ENCODE data around the gene SOX1. TPM values are rescaled to one million over a fixed set of nuclear protein-coding genes. Genes with fewer than 3 reads are reported as not detected.

The SOX1 gene
- total and polyA plus RNA-seq, 10 of the 15 experiments (the other 5 are each of a cell fraction or from before 2014, with no cell fraction given), result not detected

- Histone ChIP-seq H4K20me1 (ENCODE audit: control insufficient read depth, insufficient read depth) (no peaks in the 10 kb centered on the region), H3K9me3 (replicated peaks; ENCODE audit: control insufficient read depth, insufficient read depth, low read length) (no peaks in the 10 kb centered on the region; the same call in 2 of the 3 replicates), H3K79me2 (ENCODE audit: control insufficient read depth, insufficient read depth, low read length) (no peaks in the 10 kb centered on the region), H3K4me1 (ENCODE audit: control insufficient read depth, insufficient read depth, low read length) (no peaks in the 10 kb centered on the region), H2AFZ (ENCODE audit: control insufficient read depth, low read depth, low read length) (no peak overlapping the region), H3K9ac (ENCODE audit: control insufficient read depth, insufficient read depth, low read length) (no peak overlapping the region), H3K27ac (ENCODE audit: control insufficient read depth, insufficient read depth) (no peak overlapping the region), H3K4me3 (no peak overlapping the region), H3K27me3 (replicated peaks in 1 of 2; ENCODE audit: control insufficient read depth in 2 of 2, insufficient read depth in 2 of 2, low read length in 1 of 2) (no peaks in the 10 kb centered on the region), H3K36me3 (ENCODE audit: control insufficient read depth in 2 of 2, insufficient read depth in 2 of 2, low read length in 1 of 2) (no peaks in the 10 kb centered on the region), H3K4me2 (ENCODE audit: control insufficient read depth, insufficient read depth) (no peak overlapping the region)
- ATAC-seq (no peak), DNase-seq (ENCODE audit: low read depth, low spot score) (no peak), FAIRE-seq (no peak)
- WGBS (ENCODE audit: insufficient coverage, insufficient replicate concordance, low lambda C conversion rate, missing lambda C conversion rate), result 41% methylated on average over 18 of the region's 18 CpGs
- ChIA-PET POLR2A (no interaction called here), CTCF (no interaction called here), SMC1A (ENCODE audit: uncharacterized antibody, unreplicated experiment) (no interaction called here), RAD21 (ENCODE audit: unreplicated experiment) (no interaction called here)
- in situ Hi-C loops (cut with MboI) (no loop called here), intact Hi-C loops (cut with micrococcal nuclease; ENCODE audit: unreplicated experiment) (no loop called here)
- no TSS peak for BruUV-seq (replicated peaks)
- TF ChIP-seq MEF2B (IDR thresholded peaks at IDR 0.05; ENCODE audit: partially characterized antibody, poor library complexity, severe bottlenecking) (no peak), SMC3 (IDR thresholded peaks at IDR 0.05; ENCODE audit: borderline replicate concordance, low read length) (no peak)
Measured at GRCh38 chr13:112107289-112107688, 40.3 kb downstream of the SOX1 start.

- no peaks in the 10 kb centered on the region for H3K79me2 ChIP-seq (ENCODE audit: control insufficient read depth, insufficient read depth, low read length)
- SMC1A ChIA-PET (ENCODE audit: uncharacterized antibody, unreplicated experiment), result no interaction called here
- H3K27ac ChIP-seq (ENCODE audit: control insufficient read depth, insufficient read depth), result no peak overlapping the region
- H4K20me1 ChIP-seq (ENCODE audit: control insufficient read depth, insufficient read depth), result no peaks in the 10 kb centered on the region
- DNase-seq (ENCODE audit: low read depth, low spot score) (no peak), FAIRE-seq (no peak), ATAC-seq (no peak)
- H3K4me2 ChIP-seq (ENCODE audit: control insufficient read depth, insufficient read depth), result no peak overlapping the region
- no peaks in the 10 kb centered on the region for H3K27me3 ChIP-seq (replicated peaks in 1 of 2; ENCODE audit: control insufficient read depth in 2 of 2, insufficient read depth in 2 of 2, low read length in 1 of 2)
- intact Hi-C loops (cut with micrococcal nuclease; ENCODE audit: unreplicated experiment) (no loop called here), in situ Hi-C loops (cut with MboI) (no loop called here)
- H3K4me3 ChIP-seq, result no peak overlapping the region
- POLR2A ChIA-PET, result no interaction called here
- CTCF ChIA-PET, result no interaction called here
- no peak overlapping the region for H2AFZ ChIP-seq (ENCODE audit: control insufficient read depth, low read depth, low read length)
- BruUV-seq (replicated peaks), result no TSS peak
- RAD21 ChIA-PET (ENCODE audit: unreplicated experiment), result no interaction called here
- no peaks in the 10 kb centered on the region for H3K36me3 ChIP-seq (ENCODE audit: control insufficient read depth in 2 of 2, insufficient read depth in 2 of 2, low read length in 1 of 2)
- H3K9ac ChIP-seq (ENCODE audit: control insufficient read depth, insufficient read depth, low read length), result no peak overlapping the region
- no peak for TF ChIP-seq SIN3A (IDR thresholded peaks at IDR 0.05; ENCODE audit: low read depth, low read length)
- no peaks in the 10 kb centered on the region; the same call in 2 of the 3 replicates for H3K9me3 ChIP-seq (replicated peaks; ENCODE audit: control insufficient read depth, insufficient read depth, low read length)
- no peaks in the 10 kb centered on the region for H3K4me1 ChIP-seq (ENCODE audit: control insufficient read depth, insufficient read depth, low read length)
Measured at GRCh38 chr13:112110479-112110878, 43.5 kb downstream of the SOX1 start.
